ENCODE data around the gene RFTN2.

DNA sequence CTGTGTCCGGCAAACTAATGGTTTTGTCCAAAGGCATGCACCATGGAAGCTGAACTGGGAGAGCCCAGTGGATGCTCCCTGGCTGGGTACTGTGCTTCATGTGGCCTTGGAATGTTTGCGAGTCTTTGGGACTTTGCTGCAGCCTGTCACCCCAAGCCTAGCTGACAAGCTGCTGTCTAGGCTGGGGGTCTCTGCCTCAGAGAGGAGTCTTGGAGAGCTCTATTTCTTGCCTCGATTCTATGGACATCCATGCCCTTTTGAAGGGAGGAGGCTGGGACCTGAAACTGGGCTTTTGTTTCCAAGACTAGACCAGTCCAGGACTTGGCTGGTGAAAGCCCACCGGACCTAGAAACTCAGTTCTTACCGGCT is 31.4 kb upstream of the RFTN2 start:
- TF ChIP-seq EZH2 (IDR thresholded peaks at IDR 0.05; ENCODE audit: low read length): no peak
- TF ChIP-seq, protein P1, sequence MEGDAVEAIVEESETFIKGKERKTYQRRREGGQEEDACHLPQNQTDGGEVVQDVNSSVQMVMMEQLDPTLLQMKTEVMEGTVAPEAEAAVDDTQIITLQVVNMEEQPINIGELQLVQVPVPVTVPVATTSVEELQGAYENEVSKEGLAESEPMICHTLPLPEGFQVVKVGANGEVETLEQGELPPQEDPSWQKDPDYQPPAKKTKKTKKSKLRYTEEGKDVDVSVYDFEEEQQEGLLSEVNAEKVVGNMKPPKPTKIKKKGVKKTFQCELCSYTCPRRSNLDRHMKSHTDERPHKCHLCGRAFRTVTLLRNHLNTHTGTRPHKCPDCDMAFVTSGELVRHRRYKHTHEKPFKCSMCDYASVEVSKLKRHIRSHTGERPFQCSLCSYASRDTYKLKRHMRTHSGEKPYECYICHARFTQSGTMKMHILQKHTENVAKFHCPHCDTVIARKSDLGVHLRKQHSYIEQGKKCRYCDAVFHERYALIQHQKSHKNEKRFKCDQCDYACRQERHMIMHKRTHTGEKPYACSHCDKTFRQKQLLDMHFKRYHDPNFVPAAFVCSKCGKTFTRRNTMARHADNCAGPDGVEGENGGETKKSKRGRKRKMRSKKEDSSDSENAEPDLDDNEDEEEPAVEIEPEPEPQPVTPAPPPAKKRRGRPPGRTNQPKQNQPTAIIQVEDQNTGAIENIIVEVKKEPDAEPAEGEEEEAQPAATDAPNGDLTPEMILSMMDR (optimal IDR thresholded peaks at IDR 0.05 in 1 of 3, IDR thresholded peaks at IDR 0.05 in 1 of 3, conservative IDR thresholded peaks at IDR 0.05 in 1 of 3; ENCODE audit: extremely low read depth in 1 of 3, insufficient read depth in 2 of 3, low read length in 3 of 3): no peak

Data from keratinocyte (primary cell).